K562 (cell line): ENCODE results near the gene PKD1L1. TPM values are rescaled to one million over a fixed set of nuclear protein-coding genes. Genes with fewer than 3 reads are reported as not detected.

Experiments
- ATAC-seq: fragments of 200-7000 bp; cut with Tn5 transposase; 3 replicates; pipeline ENCODE4 v1.9.1; 2020; ENCODE audit warnings: moderate library complexity
- BruUV-seq: library from RNA; stranded (reverse); fragments of 400-500 nt; replicated peaks from 2 replicates; lab custom pipeline; 2021; lab: Mats Ljungman, UMichigan
- CTCF ChIA-PET: fragments of 300-600 bp; formaldehyde crosslinking; extraction: SDS; loops from one replicate; lab custom pipeline; 2021; ENCODE audit warnings: low intra/inter-chr PET ratio; lab: Yijun Ruan, JAX
- POLR2A ChIA-PET: fragments of 300-600, 350-650 bp; sonication (Branson Sonifier 250); formaldehyde crosslinking; extraction: SDS; loops from one replicate; lab custom pipeline; 2021; ENCODE audit warnings: antibody characterized with exemption, inconsistent platforms; lab: Yijun Ruan, JAX
- DNase-seq, 4 experiments: peaks; one replicate each; pipeline versions ENCODE4 v3.0.0 to v3.0.0-alpha.2; 2011 to 2018; ENCODE audit warnings: low spot score in 3 of 4, mixed read lengths in 3 of 4; ENCODE audit errors: extremely low read depth in 1 of 4
- FAIRE-seq: peaks from 2 replicates; lab custom pipeline; 2011; peaks lifted over from hg19 to GRCh38; lab: Jason Lieb, UNC
- H2AFZ ChIP-seq: 2 replicates; pipeline ENCODE4 v1.6.0; 2011; ENCODE audit warnings: low read depth, low read length, control low read depth, inconsistent platforms
- H3K27ac ChIP-seq: fragments of 200-600 bp; 3 replicates; pipeline ENCODE4 v1.8.0; 2011; ENCODE audit warnings: low read depth, mild to moderate bottlenecking, control low read depth, inconsistent platforms, low read length, moderate library complexity, mixed read lengths; ENCODE audit errors: extremely low read depth
- H3K27me3 ChIP-seq, 2 experiments: fragments of 300-600 bp in 1 of 2; 2 replicates in 1 of 2; 3 replicates in 1 of 2; pipeline versions ENCODE4 v1.6.0 to v1.8.0; 2011; ENCODE audit warnings: inconsistent platforms in 2 of 2, low read length in 2 of 2, mild to moderate bottlenecking in 1 of 2, mixed read lengths in 1 of 2, moderate library complexity in 1 of 2; ENCODE audit not compliant: control insufficient read depth in 2 of 2, insufficient read depth in 2 of 2
- H3K36me3 ChIP-seq: fragments of 300-600 bp; 3 replicates; pipeline ENCODE4 v1.8.0; 2011; ENCODE audit warnings: mild to moderate bottlenecking, low read length, inconsistent platforms; ENCODE audit not compliant: control insufficient read depth, insufficient read depth
- H3K4me1 ChIP-seq, 2 experiments: fragments of 200-600 bp in 1 of 2; replicated peaks in 1 of 2; 2 replicates in 1 of 2; 3 replicates in 1 of 2; pipeline versions ENCODE4 v1.5.1 to v1.8.0; 2011; ENCODE audit warnings: inconsistent platforms in 2 of 2, low read length in 2 of 2, mild to moderate bottlenecking in 1 of 2, mixed read lengths in 1 of 2, moderate library complexity in 1 of 2; ENCODE audit not compliant: control insufficient read depth in 2 of 2, insufficient read depth in 2 of 2
- H3K4me2 ChIP-seq: 2 replicates; pipeline ENCODE4 v1.6.1; 2011; ENCODE audit warnings: low read length, control low read depth, inconsistent platforms, mixed read lengths; ENCODE audit not compliant: insufficient read depth
- H3K4me3 ChIP-seq: fragments of 200-600 bp; sonication (generic), shearing (Covaris generic); 2 replicates; pipeline ENCODE4 v1.5.1; 2016; ENCODE audit warnings: control low read depth, inconsistent platforms
- H3K79me2 ChIP-seq: fragments of 200-600 bp; 3 replicates; pipeline ENCODE4 v1.8.0; 2011; ENCODE audit warnings: low read length, inconsistent platforms; ENCODE audit not compliant: control insufficient read depth, insufficient read depth
- H3K9ac ChIP-seq, 2 experiments: 2 replicates each; pipeline versions ENCODE4 v1.6.0 to v1.6.1; 2011; ENCODE audit warnings: low read depth in 2 of 2, low read length in 2 of 2, control low read depth in 1 of 2, inconsistent platforms in 1 of 2, mild to moderate bottlenecking in 1 of 2, mixed read lengths in 1 of 2; ENCODE audit not compliant: insufficient read depth in 1 of 2
- H3K9me1 ChIP-seq: one replicate; pipeline ENCODE4 v1.6.0; 2011; ENCODE audit warnings: inconsistent platforms, mild to moderate bottlenecking, low read length, moderate library complexity; ENCODE audit not compliant: control insufficient read depth, insufficient read depth
- H3K9me3 ChIP-seq: replicated peaks from 2 replicates; pipeline ENCODE4 v1.5.1; 2011; ENCODE audit warnings: low read depth, low read length, inconsistent platforms; ENCODE audit not compliant: control insufficient read depth, insufficient read depth
- H4K20me1 ChIP-seq: replicated peaks from 2 replicates; pipeline ENCODE4 v1.6.1; 2011; ENCODE audit warnings: low read length, inconsistent platforms, mixed read lengths; ENCODE audit not compliant: control insufficient read depth, insufficient read depth
- MIER1 ChIP-seq: fragments of 450-650 bp; IDR thresholded peaks from 2 replicates; pipeline ENCODE4 v1.6.1; 2016; ENCODE audit warnings: antibody characterized with exemption, mild to moderate bottlenecking, low read depth
- MTA2 ChIP-seq: fragments of 450-650 bp; IDR thresholded peaks from 2 replicates; pipeline ENCODE4 v1.6.1; 2016; ENCODE audit warnings: low read depth
- NCOR1 ChIP-seq: fragments of 450-650 bp; IDR thresholded peaks from 2 replicates; pipeline ENCODE4 v1.6.1; 2016; ENCODE audit warnings: mild to moderate bottlenecking, moderate library complexity
- NR4A1 ChIP-seq, 2 experiments: fragments of 250-450 bp in 1 of 2; fragments of 450-650 bp in 1 of 2; sonication (Bioruptor Pico) in 1 of 2; IDR thresholded peaks; 2 replicates each; pipeline versions ENCODE4 v1.4.0 to v1.6.1; 2016 to 2020; ENCODE audit warnings: mild to moderate bottlenecking in 2 of 2, missing compliant biosample characterization in 1 of 2, missing genetic modification characterization in 1 of 2, moderate library complexity in 1 of 2
- PCBP1 ChIP-seq: fragments of 200-400 bp; formaldehyde crosslinking; IDR thresholded peaks from 2 replicates; pipeline ENCODE4 v1.6.1; 2018; ENCODE audit warnings: mild to moderate bottlenecking, low read depth, low read length; ENCODE audit not compliant: poor library complexity, severe bottlenecking
- TEAD1 ChIP-seq, 2 experiments: fragments of 450-650 bp in 1 of 2; sonication (generic) in 1 of 2; formaldehyde crosslinking; IDR thresholded peaks; 2 replicates each; pipeline versions ENCODE4 v1.4.0 to v1.8.0; 2020 to 2022; ENCODE audit warnings: mild to moderate bottlenecking in 2 of 2, missing genetic modification reagents in 1 of 2
- ZNF316 ChIP-seq: fragments of 450-650 bp; IDR thresholded peaks from 2 replicates; pipeline ENCODE4 v1.6.1; 2016
- WGBS: fragments of 100-300 bp; shearing (Covaris generic); methylation state at CpG from one replicate; pipeline ENCODE4 v1.1.6; 2016; ENCODE audit warnings: low coverage, mixed read lengths; ENCODE audit not compliant: insufficient coverage; ENCODE audit errors: missing lambda C conversion rate; 5-methylcytosine and 5-hydroxymethylcytosine counted together
- in situ Hi-C: fragments of 300-500 bp; cut with MboI; formaldehyde crosslinking; loops from 4 replicates; pipeline ENCODE4 v1.15.0; 2018; ENCODE audit warnings: inconsistent platforms, mixed read lengths
- intact Hi-C: fragments of 100-400 bp; cut with micrococcal nuclease; formaldehyde crosslinking; loops from 2 replicates; pipeline ENCODE4 v1.14.2; 2022
- polyA plus RNA-seq, 8 experiments: library from polyadenylated mRNA; depleted of rRNA in 4 of 8; stranded (reverse) in 5 of 8; unstranded in 3 of 8; fragments of >200 nt; fragmentation: Nextera tagmentation in 2 of 8; fragmentation: Illumina TruSeq in 1 of 8; extraction: Ambion mirVana in 2 of 8; extraction: Trizol in 1 of 8; gene quantifications; 2 replicates each; pipeline versions ENCODE4 v1.2.1 to v1.2.3, GENCODE V29; 2011 to 2014; ENCODE audit warnings: inconsistent platforms in 1 of 8, missing spikeins in 1 of 8
- total RNA-seq, 7 experiments: library from RNA; depleted of rRNA in 6 of 7; stranded (reverse); fragments of >200 nt in 6 of 7; fragmentation: Illumina TruSeq in 2 of 7; extraction: Trizol in 2 of 7; gene quantifications; 2 replicates each; pipeline versions ENCODE4 v1.2.1 to v1.2.3, GENCODE V29; 2011 to 2021; ENCODE audit warnings: low replicate concordance in 1 of 7
- TF ChIP-seq, protein P1 (sequence below): fragments of 450-650 bp; formaldehyde crosslinking; IDR thresholded peaks from 2 replicates; pipeline ENCODE4 v1.4.0; 2020; ENCODE audit warnings: mild to moderate bottlenecking, moderate library complexity
- TF ChIP-seq, protein P2 (sequence below): fragments of 250-450 bp; sonication (Bioruptor Pico); IDR thresholded peaks from 2 replicates; pipeline ENCODE4 v1.8.0; 2022; ENCODE audit warnings: moderate library complexity, mild to moderate bottlenecking, inconsistent platforms
- TF ChIP-seq, protein P3 (sequence below): fragments of 450-650 bp; formaldehyde crosslinking; IDR thresholded peaks from 2 replicates; pipeline ENCODE4 v1.4.0; 2022; ENCODE audit warnings: mild to moderate bottlenecking, moderate library complexity
- TF ChIP-seq, protein P4 (sequence below): fragments of 450-650 bp; IDR thresholded peaks from 2 replicates; pipeline ENCODE4 v1.6.1; 2016
- TF ChIP-seq, protein P5 (sequence below): IDR thresholded peaks from 2 replicates; pipeline ENCODE4 v1.6.1; 2014; ENCODE audit warnings: antibody characterized with exemption
- TF ChIP-seq, protein P6 (sequence below): fragments of 450-650 bp; formaldehyde crosslinking; IDR thresholded peaks from 2 replicates; pipeline ENCODE4 v1.4.0; 2022; ENCODE audit warnings: missing genetic modification characterization

The PKD1L1 gene
- total and polyA plus RNA-seq, 9 of the 15 experiments (the other 6 are each of a cell fraction or from before 2014, with no cell fraction given): 0.01 to 0.02 TPM; not detected in 7

DNA sequence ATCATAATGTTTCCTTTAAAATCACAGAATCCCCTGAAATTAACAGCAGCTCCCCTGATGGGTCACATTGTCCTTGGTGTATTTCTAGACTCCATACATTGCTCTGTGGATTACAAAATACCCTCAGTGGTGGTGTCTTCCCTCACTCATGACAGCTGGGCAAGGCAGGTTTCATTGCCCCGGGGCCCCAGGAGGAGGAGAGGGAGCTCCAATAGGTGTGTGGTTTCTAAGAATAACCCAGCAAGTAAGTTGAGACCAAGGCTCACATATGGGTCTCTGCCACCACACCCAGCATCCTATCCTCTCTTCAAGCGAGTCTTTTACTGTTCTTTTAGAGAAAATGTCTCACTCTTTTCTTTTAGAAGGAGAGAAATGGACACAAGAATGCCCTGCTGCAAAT is 63.6 kb downstream of the PKD1L1 start (continued):
- TF ChIP-seq, protein P1, sequence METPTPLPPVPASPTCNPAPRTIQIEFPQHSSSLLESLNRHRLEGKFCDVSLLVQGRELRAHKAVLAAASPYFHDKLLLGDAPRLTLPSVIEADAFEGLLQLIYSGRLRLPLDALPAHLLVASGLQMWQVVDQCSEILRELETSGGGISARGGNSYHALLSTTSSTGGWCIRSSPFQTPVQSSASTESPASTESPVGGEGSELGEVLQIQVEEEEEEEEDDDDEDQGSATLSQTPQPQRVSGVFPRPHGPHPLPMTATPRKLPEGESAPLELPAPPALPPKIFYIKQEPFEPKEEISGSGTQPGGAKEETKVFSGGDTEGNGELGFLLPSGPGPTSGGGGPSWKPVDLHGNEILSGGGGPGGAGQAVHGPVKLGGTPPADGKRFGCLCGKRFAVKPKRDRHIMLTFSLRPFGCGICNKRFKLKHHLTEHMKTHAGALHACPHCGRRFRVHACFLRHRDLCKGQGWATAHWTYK (CRISPR knock-in tag): no peak

DNA sequence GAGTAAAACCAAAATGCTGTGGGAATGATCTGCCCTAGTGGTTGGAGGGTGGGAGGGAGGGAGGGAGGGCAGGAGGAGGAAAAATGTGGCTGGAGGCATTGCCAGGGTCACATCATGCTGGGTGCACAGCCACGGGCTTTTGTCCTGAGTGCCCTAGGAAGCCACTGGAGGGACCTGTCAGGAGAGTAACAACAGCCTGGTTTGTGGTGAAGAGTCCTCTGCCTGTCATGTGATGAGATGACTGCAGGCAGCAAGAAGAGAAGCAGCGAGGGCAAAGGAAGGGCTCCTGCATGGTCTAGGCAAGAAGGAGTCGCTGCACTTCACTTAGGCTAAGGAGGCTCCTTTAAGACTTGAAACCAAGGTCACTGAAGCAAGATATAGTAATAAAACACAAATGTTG is 65.6 kb downstream of the PKD1L1 start:
- Histone ChIP-seq H3K79me2 (no peaks in the 10 kb centered on the region), H3K4me3 (no peak overlapping the region), H3K9me1 (no peaks in the 10 kb centered on the region), H4K20me1 (no peaks in the 10 kb centered on the region), H3K27ac (no peak overlapping the region), H3K36me3 (no peaks in the 10 kb centered on the region), H3K4me2 (no peak overlapping the region), H3K9me3 (no peaks in the 10 kb centered on the region), H3K4me1 (no peaks in the 10 kb centered on the region), H3K9ac (no peak overlapping the region), H3K27me3 (peaks cover 0 to 34% of the 10 kb centered on the region in 2 experiments; a peak in 4 of 5 replicates), H2AFZ (no peak overlapping the region)
- intact Hi-C loops (no loop called here), in situ Hi-C loops (no loop called here)
- BruUV-seq: no TSS peak
- WGBS: 0% methylated on average over 2 of the region's 3 CpGs
- no peak for FAIRE-seq
- ChIA-PET POLR2A (no interaction called here), CTCF (no interaction called here)
- ATAC-seq: no peak
- no peak for DNase-seq
- TF ChIP-seq, protein P2, sequence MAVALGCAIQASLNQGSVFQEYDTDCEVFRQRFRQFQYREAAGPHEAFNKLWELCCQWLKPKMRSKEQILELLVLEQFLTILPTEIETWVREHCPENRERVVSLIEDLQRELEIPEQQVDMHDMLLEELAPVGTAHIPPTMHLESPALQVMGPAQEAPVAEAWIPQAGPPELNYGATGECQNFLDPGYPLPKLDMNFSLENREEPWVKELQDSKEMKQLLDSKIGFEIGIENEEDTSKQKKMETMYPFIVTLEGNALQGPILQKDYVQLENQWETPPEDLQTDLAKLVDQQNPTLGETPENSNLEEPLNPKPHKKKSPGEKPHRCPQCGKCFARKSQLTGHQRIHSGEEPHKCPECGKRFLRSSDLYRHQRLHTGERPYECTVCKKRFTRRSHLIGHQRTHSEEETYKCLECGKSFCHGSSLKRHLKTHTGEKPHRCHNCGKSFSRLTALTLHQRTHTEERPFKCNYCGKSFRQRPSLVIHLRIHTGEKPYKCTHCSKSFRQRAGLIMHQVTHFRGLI (CRISPR knock-in tag): no peak
- TF ChIP-seq NCOR1 (no peak), PCBP1 (no peak), MIER1 (no peak), ZNF316 (no peak), MTA2 (no peak), NR4A1 (CRISPR knock-in tag; IDR thresholded peaks at IDR 0.05) (no peak), NR4A1 (tag; IDR thresholded peaks at IDR 0.05) (no peak), TEAD1 (CRISPR knock-in tag; IDR thresholded peaks at IDR 0.05) (no peak)
- TF ChIP-seq, protein P3, sequence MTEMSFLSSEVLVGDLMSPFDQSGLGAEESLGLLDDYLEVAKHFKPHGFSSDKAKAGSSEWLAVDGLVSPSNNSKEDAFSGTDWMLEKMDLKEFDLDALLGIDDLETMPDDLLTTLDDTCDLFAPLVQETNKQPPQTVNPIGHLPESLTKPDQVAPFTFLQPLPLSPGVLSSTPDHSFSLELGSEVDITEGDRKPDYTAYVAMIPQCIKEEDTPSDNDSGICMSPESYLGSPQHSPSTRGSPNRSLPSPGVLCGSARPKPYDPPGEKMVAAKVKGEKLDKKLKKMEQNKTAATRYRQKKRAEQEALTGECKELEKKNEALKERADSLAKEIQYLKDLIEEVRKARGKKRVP (CRISPR knock-in tag): no peak
- TF ChIP-seq, protein P4, sequence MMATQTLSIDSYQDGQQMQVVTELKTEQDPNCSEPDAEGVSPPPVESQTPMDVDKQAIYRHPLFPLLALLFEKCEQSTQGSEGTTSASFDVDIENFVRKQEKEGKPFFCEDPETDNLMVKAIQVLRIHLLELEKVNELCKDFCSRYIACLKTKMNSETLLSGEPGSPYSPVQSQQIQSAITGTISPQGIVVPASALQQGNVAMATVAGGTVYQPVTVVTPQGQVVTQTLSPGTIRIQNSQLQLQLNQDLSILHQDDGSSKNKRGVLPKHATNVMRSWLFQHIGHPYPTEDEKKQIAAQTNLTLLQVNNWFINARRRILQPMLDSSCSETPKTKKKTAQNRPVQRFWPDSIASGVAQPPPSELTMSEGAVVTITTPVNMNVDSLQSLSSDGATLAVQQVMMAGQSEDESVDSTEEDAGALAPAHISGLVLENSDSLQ: no peak
- TF ChIP-seq, protein P5, sequence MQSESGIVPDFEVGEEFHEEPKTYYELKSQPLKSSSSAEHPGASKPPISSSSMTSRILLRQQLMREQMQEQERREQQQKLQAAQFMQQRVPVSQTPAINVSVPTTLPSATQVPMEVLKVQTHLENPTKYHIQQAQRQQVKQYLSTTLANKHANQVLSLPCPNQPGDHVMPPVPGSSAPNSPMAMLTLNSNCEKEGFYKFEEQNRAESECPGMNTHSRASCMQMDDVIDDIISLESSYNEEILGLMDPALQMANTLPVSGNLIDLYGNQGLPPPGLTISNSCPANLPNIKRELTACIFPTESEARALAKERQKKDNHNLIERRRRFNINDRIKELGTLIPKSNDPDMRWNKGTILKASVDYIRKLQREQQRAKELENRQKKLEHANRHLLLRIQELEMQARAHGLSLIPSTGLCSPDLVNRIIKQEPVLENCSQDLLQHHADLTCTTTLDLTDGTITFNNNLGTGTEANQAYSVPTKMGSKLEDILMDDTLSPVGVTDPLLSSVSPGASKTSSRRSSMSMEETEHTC: no peak
- TF ChIP-seq, protein P6, sequence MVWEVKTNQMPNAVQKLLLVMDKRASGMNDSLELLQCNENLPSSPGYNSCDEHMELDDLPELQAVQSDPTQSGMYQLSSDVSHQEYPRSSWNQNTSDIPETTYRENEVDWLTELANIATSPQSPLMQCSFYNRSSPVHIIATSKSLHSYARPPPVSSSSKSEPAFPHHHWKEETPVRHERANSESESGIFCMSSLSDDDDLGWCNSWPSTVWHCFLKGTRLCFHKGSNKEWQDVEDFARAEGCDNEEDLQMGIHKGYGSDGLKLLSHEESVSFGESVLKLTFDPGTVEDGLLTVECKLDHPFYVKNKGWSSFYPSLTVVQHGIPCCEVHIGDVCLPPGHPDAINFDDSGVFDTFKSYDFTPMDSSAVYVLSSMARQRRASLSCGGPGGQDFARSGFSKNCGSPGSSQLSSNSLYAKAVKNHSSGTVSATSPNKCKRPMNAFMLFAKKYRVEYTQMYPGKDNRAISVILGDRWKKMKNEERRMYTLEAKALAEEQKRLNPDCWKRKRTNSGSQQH (CRISPR knock-in tag): no peak
